ENCODE measurements around the gene WBP2. TPM values are rescaled to one million over a fixed set of nuclear protein-coding genes. Genes with fewer than 3 reads are reported as not detected.
"Not testable (repeated sequence)": the region's sequence is repeated elsewhere in the genome, so short reads cannot be mapped to it uniquely, and the experiment has no call there.

WBP2 gene
- total RNA-seq, 4 donors from 2014 or later: 41.8 to 64.5 (median 53.5) TPM

GRCh38 chr17:75813081-75814020, 41.8 kb downstream of the WBP2 start:
- H3K4me3 ChIP-seq (replicated peaks in 1 of 3): no peak overlapping the region
- H3K4me1 ChIP-seq: peaks cover 0 to 12% of the 10 kb centered on the region in 2 donors
- no peaks in the 10 kb centered on the region for H3K9me3 ChIP-seq
- TF ChIP-seq CTCF (IDR thresholded peaks at IDR 0.05) (no peak), POLR2A (IDR thresholded peaks at IDR 0.05) (no peak)
- H3K27ac ChIP-seq: no peak overlapping the region
- peaks cover 44 to 52% of the 10 kb centered on the region in 2 donors for H3K36me3 ChIP-seq
- intact Hi-C loops (cut with DNase I): no loop called here
- 92 to 95% methylated on average over 24 of the region's 24 CpGs for WGBS, 2 donors
- DNase-seq: no peak
- H3K27me3 ChIP-seq: no peaks in the 10 kb centered on the region

GRCh38 chr17:75812096-75813013, 42.8 kb downstream of the WBP2 start:
- 93 to 95% methylated on average over 27 of the region's 27 CpGs for WGBS, 2 donors
- H3K36me3 ChIP-seq: peaks cover 34 to 45% of the 10 kb centered on the region in 2 donors
- no peaks in the 10 kb centered on the region for H3K27me3 ChIP-seq
- DNase-seq: no peak
- H3K4me3 ChIP-seq (replicated peaks in 1 of 3): no peak overlapping the region
- no peaks in the 10 kb centered on the region for H3K9me3 ChIP-seq
- H3K27ac ChIP-seq: no peak overlapping the region
- intact Hi-C loops (cut with DNase I): no loop called here
- TF ChIP-seq POLR2A (IDR thresholded peaks at IDR 0.05): no peak
- no peak for TF ChIP-seq CTCF (IDR thresholded peaks at IDR 0.05)
- H3K4me1 ChIP-seq: peaks cover 0 to 12% of the 10 kb centered on the region in 2 donors

- no peak for DNase-seq
- no peak overlapping the region for H3K4me3 ChIP-seq (replicated peaks in 1 of 3)
- H3K27ac ChIP-seq: no peak overlapping the region
- peaks cover 0 to 12% of the 10 kb centered on the region in 2 donors for H3K4me1 ChIP-seq
- no peak for TF ChIP-seq CTCF (IDR thresholded peaks at IDR 0.05)
- TF ChIP-seq POLR2A (IDR thresholded peaks at IDR 0.05): no peak
- intact Hi-C loops (cut with DNase I): no loop called here
- no peaks in the 10 kb centered on the region for H3K9me3 ChIP-seq
- H3K36me3 ChIP-seq: peaks cover 22 to 41% of the 10 kb centered on the region in 2 donors
- H3K27me3 ChIP-seq: no peaks in the 10 kb centered on the region
- WGBS, 2 donors: 94 to 99% methylated on average over 7 of the region's 7 CpGs
Observed at GRCh38 chr17:75811174-75811573, 44.0 kb downstream of the WBP2 start.

- DNase-seq; intact Hi-C loops (cut with DNase I); H3K9me3 ChIP-seq; H3K4me3 ChIP-seq (replicated peaks in 1 of 3); H3K27me3 ChIP-seq; H3K27ac ChIP-seq: not testable (repeated sequence)
- 98% methylated on average over 11 of the region's 11 CpGs for WGBS, 2 donors
- peaks cover 22 to 41% of the 10 kb centered on the region in 2 donors for H3K36me3 ChIP-seq
- peaks cover 0 to 12% of the 10 kb centered on the region in 2 donors for H3K4me1 ChIP-seq
Observed at GRCh38 chr17:75810756-75811155, 44.4 kb downstream of the WBP2 start.

GRCh38 chr17:75810216-75810615, 44.9 kb downstream of the WBP2 start:
- H3K4me1 ChIP-seq: peaks cover 0 to 12% of the 10 kb centered on the region in 2 donors
- H3K36me3 ChIP-seq: peaks cover 22 to 37% of the 10 kb centered on the region in 2 donors
- H3K27me3 ChIP-seq: no peaks in the 10 kb centered on the region
- no peak overlapping the region for H3K27ac ChIP-seq
- intact Hi-C loops (cut with DNase I): no loop called here
- WGBS, 2 donors: 98 to 100% methylated on average over 5 of the region's 5 CpGs
- no peak for DNase-seq
- no peak overlapping the region for H3K4me3 ChIP-seq (replicated peaks in 1 of 3)
- TF ChIP-seq CTCF (IDR thresholded peaks at IDR 0.05): no peak
- no peak for TF ChIP-seq POLR2A (IDR thresholded peaks at IDR 0.05)
- no peaks in the 10 kb centered on the region for H3K9me3 ChIP-seq

Measured in thyroid gland (tissue), 4 donors.